GM18867 (cell line): Measurements from ENCODE around the gene PAIP1.
A peak's percentile ranks its signal among the peaks of the same experiment; 100 is the strongest.
"Not testable (repeated sequence)": the region's sequence is repeated elsewhere in the genome, so short reads cannot be mapped to it uniquely, and the experiment has no call there.

Experiments
- ATAC-seq: cut with Tn5 transposase; IDR thresholded peaks from one replicate; pipeline ENCODE4 v1.9.1; 2021; ENCODE audit warnings: mild to moderate bottlenecking, moderate library complexity; ENCODE audit not compliant: unreplicated experiment

Gene PAIP1

GRCh38 chr5:43520615-43521014 is 36.3 kb downstream of the PAIP1 start:
- no peak for ATAC-seq

GRCh38 chr5:43515678-43516048 is 41.2 kb downstream of the PAIP1 start:
- no peak for ATAC-seq

- peak; percentile 99 for ATAC-seq
These were observed 41.8 kb downstream of the PAIP1 start, which contains the start of gene C5orf34 for GRCh38 chr5:43514816-43515677. C5orf34 (minus strand) TSS chr5:43515148; CDS start chr5:43509339, 5,809 bp downstream.

- ATAC-seq = peak; percentile 33
These were observed 42.4 kb downstream of the PAIP1 start for GRCh38 chr5:43514471-43514815.

- ATAC-seq = no peak
These were observed 42.9 kb downstream of the PAIP1 start for GRCh38 chr5:43514025-43514424.

- not testable (repeated sequence) for ATAC-seq
These were observed 45.8 kb downstream of the PAIP1 start for GRCh38 chr5:43511062-43511461.

GRCh38 chr5:43498581-43498980 is 58.3 kb downstream of the PAIP1 start:
- no peak for ATAC-seq

- no peak for ATAC-seq
These were observed 59.4 kb downstream of the PAIP1 start for GRCh38 chr5:43497311-43498104.

- no peak for ATAC-seq
These were observed 65.6 kb downstream of the PAIP1 start for GRCh38 chr5:43491326-43491725.

GRCh38 chr5:43486353-43486752 is 70.5 kb downstream of the PAIP1 start:
- ATAC-seq = no peak

GRCh38 chr5:43485406-43485805 is 71.5 kb downstream of the PAIP1 start:
- no peak for ATAC-seq

- ATAC-seq = peak; percentile 80
These were observed 72.6 kb downstream of the PAIP1 start for GRCh38 chr5:43484106-43484849.

- ATAC-seq = peak; percentile 92
These were observed 73.4 kb downstream of the PAIP1 start, which contains the start of gene TMEM267 for GRCh38 chr5:43483298-43484105. TMEM267 (minus strand) TSS chr5:43483865; CDS start chr5:43453969, 29,896 bp downstream.

GRCh38 chr5:43482490-43483297 is 74.2 kb downstream of the PAIP1 start:
- no peak for ATAC-seq
